CD4-positive, alpha-beta T cell (primary cell): ENCODE results near the gene PRTG. TPM values are rescaled to one million over a fixed set of nuclear protein-coding genes. Genes with fewer than 3 reads are reported as not detected.

ENCODE experiments used
- ATAC-seq: fragments of 200-7000 bp; cut with Tn5 transposase; one replicate; pipeline ENCODE4 v1.10.0; 2022; ENCODE audit warnings: mild to moderate bottlenecking; ENCODE audit not compliant: poor library complexity
- CTCF ChIA-PET: fragments of 350-600 bp; sonication (Branson Sonifier 250); formaldehyde crosslinking; loops from one replicate; lab custom pipeline; 2021; ENCODE audit warnings: antibody characterized with exemption, inconsistent platforms; lab: Charles Lee
- POLR2A ChIA-PET: fragments of 350-600 bp; sonication (Branson Sonifier 250); formaldehyde crosslinking; loops from one replicate; lab custom pipeline; 2021; ENCODE audit warnings: antibody characterized with exemption, inconsistent platforms; lab: Charles Lee
- DNase-seq, 14 experiments: peaks; one replicate each; pipeline ENCODE4 v3.0.0-alpha.2; 2013 to 2020; ENCODE audit warnings: mixed read lengths in 2 of 14
- H3K27ac ChIP-seq, 2 donors: one replicate each; pipeline versions ENCODE4 v1.5.1 to v1.7.0; 2013; ENCODE audit warnings: low read length in 2 of 2, low read depth in 1 of 2, mild to moderate bottlenecking in 1 of 2
- H3K27me3 ChIP-seq, 2 experiments: 1 replicate in 1 of 2; 2 replicates in 1 of 2; pipeline versions ENCODE4 v1.6.1 to v1.7.0; 2013; ENCODE audit warnings: low read length in 2 of 2, control low read depth in 1 of 2, mild to moderate bottlenecking in 1 of 2, moderate library complexity in 1 of 2; ENCODE audit not compliant: insufficient read depth in 2 of 2, control insufficient read depth in 1 of 2
- H3K36me3 ChIP-seq: one replicate; pipeline ENCODE4 v1.6.1; 2013; ENCODE audit warnings: low read length, control low read depth; ENCODE audit not compliant: insufficient read depth
- H3K4me1 ChIP-seq: one replicate; pipeline ENCODE4 v1.6.1; 2013; ENCODE audit warnings: low read length, control low read depth; ENCODE audit not compliant: insufficient read depth
- H3K4me3 ChIP-seq: one replicate; pipeline ENCODE4 v1.5.1; 2013; ENCODE audit warnings: mild to moderate bottlenecking, low read length, moderate library complexity
- H3K9me3 ChIP-seq, 2 experiments: 1 replicate in 1 of 2; 2 replicates in 1 of 2; pipeline versions ENCODE4 v1.6.1 to v1.7.0; 2013; ENCODE audit warnings: low read length in 2 of 2, mild to moderate bottlenecking in 2 of 2, control low read depth in 1 of 2, moderate library complexity in 1 of 2; ENCODE audit not compliant: control insufficient read depth in 1 of 2, insufficient read depth in 1 of 2
- H3K27ac Mint-ChIP-seq: one replicate; pipeline ENCODE4 v1.8.0; 2020; ENCODE audit warnings: mixed read lengths
- H3K27me3 Mint-ChIP-seq: one replicate; pipeline ENCODE4 v1.8.0; 2021; ENCODE audit warnings: mixed read lengths
- H3K36me3 Mint-ChIP-seq: one replicate; pipeline ENCODE4 v1.8.0; 2021; ENCODE audit warnings: low read depth, mixed read lengths
- H3K4me1 Mint-ChIP-seq: one replicate; pipeline ENCODE4 v1.8.0; 2021; ENCODE audit warnings: low read depth, mixed read lengths
- H3K4me3 Mint-ChIP-seq: one replicate; pipeline ENCODE4 v1.8.0; 2020; ENCODE audit warnings: mild to moderate bottlenecking, mixed read lengths
- H3K9me3 Mint-ChIP-seq: one replicate; pipeline ENCODE4 v1.8.0; 2020; ENCODE audit warnings: mixed read lengths
- intact Hi-C, 2 experiments: fragments of 100-400 bp; cut with DNase I in 1 of 2; cut with micrococcal nuclease in 1 of 2; formaldehyde crosslinking; loops; one replicate each; pipeline versions ENCODE4 v1.15.1 to v1.9.0; 2023 to 2025; cut with DNase I, micrococcal nuclease
- total RNA-seq, 174 experiments: library from RNA in 2 of 174; stranded (reverse) in 2 of 174; gene quantifications; one replicate each; pipeline ENCODE4 v1.2.3 and lab custom pipeline; 2021 to 2026
- TF ChIP-seq, protein P1 (sequence below): fragments of 200-600 bp; IDR thresholded peaks from one replicate; pipeline ENCODE4 v1.8.0; 2022; ENCODE audit warnings: antibody characterized with exemption, mild to moderate bottlenecking

The PRTG gene
- total RNA-seq, 2 experiments from 2014 or later = not detected

GRCh38 chr15:55738715-55739114 is 4.2 kb downstream of the PRTG start:
- Histone ChIP-seq H3K36me3 (no peaks in the 10 kb centered on the region), H3K4me3 (no peak overlapping the region), H3K27me3 (peaks cover 27 to 49% of the 10 kb centered on the region in 2 experiments), H3K9me3 (no peaks in the 10 kb centered on the region), H3K4me1 (peaks cover 16% of the 10 kb centered on the region), H3K27ac (no peak overlapping the region)
- no peak overlapping the region for H3K27ac Mint-ChIP-seq
- ChIA-PET POLR2A (no interaction called here), CTCF (no interaction called here)
- no peaks in the 10 kb centered on the region for H3K4me1 Mint-ChIP-seq
- no peaks in the 10 kb centered on the region for H3K9me3 Mint-ChIP-seq
- peaks cover 25% of the 10 kb centered on the region for H3K27me3 Mint-ChIP-seq
- no peak overlapping the region for H3K4me3 Mint-ChIP-seq
- H3K36me3 Mint-ChIP-seq = no peaks in the 10 kb centered on the region
- DNase-seq (no peak), ATAC-seq (no peak)
- TF ChIP-seq, protein P1, sequence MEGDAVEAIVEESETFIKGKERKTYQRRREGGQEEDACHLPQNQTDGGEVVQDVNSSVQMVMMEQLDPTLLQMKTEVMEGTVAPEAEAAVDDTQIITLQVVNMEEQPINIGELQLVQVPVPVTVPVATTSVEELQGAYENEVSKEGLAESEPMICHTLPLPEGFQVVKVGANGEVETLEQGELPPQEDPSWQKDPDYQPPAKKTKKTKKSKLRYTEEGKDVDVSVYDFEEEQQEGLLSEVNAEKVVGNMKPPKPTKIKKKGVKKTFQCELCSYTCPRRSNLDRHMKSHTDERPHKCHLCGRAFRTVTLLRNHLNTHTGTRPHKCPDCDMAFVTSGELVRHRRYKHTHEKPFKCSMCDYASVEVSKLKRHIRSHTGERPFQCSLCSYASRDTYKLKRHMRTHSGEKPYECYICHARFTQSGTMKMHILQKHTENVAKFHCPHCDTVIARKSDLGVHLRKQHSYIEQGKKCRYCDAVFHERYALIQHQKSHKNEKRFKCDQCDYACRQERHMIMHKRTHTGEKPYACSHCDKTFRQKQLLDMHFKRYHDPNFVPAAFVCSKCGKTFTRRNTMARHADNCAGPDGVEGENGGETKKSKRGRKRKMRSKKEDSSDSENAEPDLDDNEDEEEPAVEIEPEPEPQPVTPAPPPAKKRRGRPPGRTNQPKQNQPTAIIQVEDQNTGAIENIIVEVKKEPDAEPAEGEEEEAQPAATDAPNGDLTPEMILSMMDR = no peak
- intact Hi-C loops = no loop called here

DNA sequence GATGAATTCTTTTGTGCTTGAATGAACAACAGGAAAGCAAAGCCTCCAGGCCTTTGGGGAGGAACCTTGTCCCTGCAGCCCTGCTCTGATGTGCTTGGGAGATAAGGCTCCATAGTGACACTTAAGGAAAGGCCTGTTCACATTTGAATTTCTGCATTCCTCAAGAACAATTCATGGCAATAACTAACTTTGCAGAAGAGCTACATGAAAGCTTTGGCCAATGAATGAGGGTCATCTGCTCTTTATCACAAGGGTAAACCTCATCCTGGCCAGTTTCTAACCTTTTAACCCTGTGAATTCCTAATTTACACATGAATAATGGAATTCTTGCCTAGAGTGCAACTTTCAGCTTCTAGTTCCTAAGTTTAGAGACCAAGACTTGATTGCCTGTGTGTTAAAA is 5.6 kb downstream of the PRTG start:
- H3K4me1 Mint-ChIP-seq = no peaks in the 10 kb centered on the region
- no peak overlapping the region for H3K27ac Mint-ChIP-seq
- H3K27me3 Mint-ChIP-seq = peaks cover 22% of the 10 kb centered on the region
- H3K9me3 Mint-ChIP-seq = no peaks in the 10 kb centered on the region
- Histone ChIP-seq H3K4me3 (no peak overlapping the region), H3K27me3 (peaks cover 22 to 36% of the 10 kb centered on the region in 2 experiments), H3K36me3 (no peaks in the 10 kb centered on the region), H3K9me3 (peaks cover 0 to 3% of the 10 kb centered on the region in 2 experiments), H3K4me1 (peaks cover 10% of the 10 kb centered on the region), H3K27ac (no peak overlapping the region)
- ChIA-PET POLR2A (no interaction called here), CTCF (no interaction called here)
- DNase-seq = no peak
- no peak for ATAC-seq
- intact Hi-C loops = no loop called here
- TF ChIP-seq, protein P1 = no peak
- H3K36me3 Mint-ChIP-seq = no peaks in the 10 kb centered on the region
- no peak overlapping the region for H3K4me3 Mint-ChIP-seq

DNA sequence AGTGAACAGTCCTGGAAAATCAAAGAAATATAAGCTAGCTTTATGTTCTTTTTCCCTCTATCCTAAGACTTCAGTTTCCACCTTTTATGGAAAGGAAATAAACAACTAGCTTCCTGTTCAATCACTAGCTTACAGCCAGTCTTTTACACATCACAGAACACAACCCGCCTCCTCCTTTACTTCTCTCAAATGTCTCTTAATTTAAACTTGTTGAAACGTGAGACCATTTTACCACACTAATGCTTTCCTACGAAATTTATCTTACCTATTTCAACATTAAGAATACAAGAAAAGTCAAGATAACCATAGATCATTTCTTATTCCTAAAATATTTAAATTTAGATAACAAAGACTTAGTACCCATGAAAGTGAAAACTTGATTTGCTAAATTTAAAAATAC is 6.2 kb downstream of the PRTG start:
- POLR2A ChIA-PET = no interaction called here
- H3K4me3 ChIP-seq = no peak overlapping the region
- H3K27me3 ChIP-seq = peaks cover 17 to 30% of the 10 kb centered on the region in 2 experiments
- intact Hi-C loops = no loop called here
- Mint-ChIP-seq H3K9me3 (no peaks in the 10 kb centered on the region), H3K4me1 (no peaks in the 10 kb centered on the region), H3K27me3 (peaks cover 27% of the 10 kb centered on the region), H3K4me3 (no peak overlapping the region), H3K36me3 (no peaks in the 10 kb centered on the region), H3K27ac (no peak overlapping the region)
- no peaks in the 10 kb centered on the region for H3K36me3 ChIP-seq
- peaks cover 5% of the 10 kb centered on the region for H3K4me1 ChIP-seq
- DNase-seq (no peak), ATAC-seq (no peak)
- CTCF ChIA-PET = no interaction called here
- TF ChIP-seq, protein P1 = no peak
- peaks cover 0 to 5% of the 10 kb centered on the region in 2 experiments for H3K9me3 ChIP-seq
- H3K27ac ChIP-seq = no peak overlapping the region
